Gastrocnemius medialis (tissue), 4 donors: ENCODE measurements around the gene SIDT1. TPM values are rescaled to one million over a fixed set of nuclear protein-coding genes. Genes with fewer than 3 reads are reported as not detected.

Experiments
- ATAC-seq, 2 donors: fragments of 150-250 bp; one replicate each; pipeline ENCODE4 v1.9.1; 2016
- DNase-seq, 2 donors: peaks; one replicate each; pipeline ENCODE4 v3.0.0-alpha.2; 2019
- H3K27ac ChIP-seq, 4 donors: fragments of 200-600 bp; sonication (generic); 1 replicate in 1 of 4; 2 replicates in 3 of 4; pipeline ENCODE4 v1.5.1; 2016 to 2018; ENCODE audit warnings: mild to moderate bottlenecking in 2 of 4, moderate library complexity in 1 of 4
- H3K27me3 ChIP-seq, 3 donors: fragments of 200-600 bp; sonication (generic) in 2 of 3; 1 replicate in 1 of 3; 2 replicates in 2 of 3; pipeline versions ENCODE4 v1.5.1 to v1.6.0; 2016 to 2019; ENCODE audit warnings: mild to moderate bottlenecking in 1 of 3, moderate library complexity in 1 of 3
- H3K36me3 ChIP-seq, 2 donors: fragments of 200-600 bp; sonication (generic) in 1 of 2; one replicate each; pipeline ENCODE4 v1.5.1; 2017 to 2018
- H3K4me1 ChIP-seq, 2 donors: fragments of 200-600 bp; sonication (generic) in 1 of 2; one replicate each; pipeline ENCODE4 v1.5.1; 2016 to 2017; ENCODE audit warnings: mild to moderate bottlenecking in 2 of 2
- H3K4me3 ChIP-seq, 4 donors: fragments of 200-600 bp; sonication (generic) in 3 of 4; 1 replicate in 1 of 4; 2 replicates in 3 of 4; pipeline ENCODE4 v1.5.1; 2016 to 2019; ENCODE audit warnings: mild to moderate bottlenecking in 2 of 4
- H3K9me3 ChIP-seq, 3 donors: fragments of 200-600 bp; sonication (generic) in 2 of 3; 1 replicate in 1 of 3; 2 replicates in 2 of 3; pipeline ENCODE4 v1.5.1; 2016 to 2019
- POLR2A ChIP-seq, 2 donors: fragments of 450-650 bp; IDR thresholded peaks; one replicate each; pipeline ENCODE4 v1.6.1; 2017; ENCODE audit warnings: antibody characterized with exemption in 2 of 2, mild to moderate bottlenecking in 2 of 2, moderate library complexity in 2 of 2
- in situ Hi-C, 4 donors: fragments of 200-750 bp; cut with MboI; loops; one replicate each; pipeline versions ENCODE4 v1.15.0 to v1.8.0; 2017; ENCODE audit warnings: low sequenced_read_pairs in 4 of 4
- intact Hi-C: fragments of 100-400 bp; cut with DNase I; formaldehyde crosslinking; loops from one replicate; pipeline ENCODE4 v1.15.1; 2023; ENCODE audit warnings: low total_unique reads
- total RNA-seq, 4 donors: library from RNA; depleted of rRNA; stranded (reverse); fragments of >200 nt; gene quantifications; one replicate each; pipeline versions ENCODE4 v1.1.0 to v1.2.3, GENCODE V29; 2016
- TF ChIP-seq, protein P1 (sequence below), 5 experiments: fragments of 450-650 bp in 3 of 5; fragments of 200-600 bp in 2 of 5; sonication (generic) in 2 of 5; IDR thresholded peaks in 4 of 5; conservative IDR thresholded peaks in 1 of 5; 1 replicate in 4 of 5; 2 replicates in 1 of 5; pipeline ENCODE4 v1.5.1; 2016 to 2019; ENCODE audit warnings: antibody characterized with exemption in 5 of 5, mild to moderate bottlenecking in 3 of 5, moderate library complexity in 3 of 5

Gene SIDT1
- total RNA-seq, 4 donors from 2014 or later = 0.13 to 0.87 (median 0.19) TPM; not detected in 1

DNA sequence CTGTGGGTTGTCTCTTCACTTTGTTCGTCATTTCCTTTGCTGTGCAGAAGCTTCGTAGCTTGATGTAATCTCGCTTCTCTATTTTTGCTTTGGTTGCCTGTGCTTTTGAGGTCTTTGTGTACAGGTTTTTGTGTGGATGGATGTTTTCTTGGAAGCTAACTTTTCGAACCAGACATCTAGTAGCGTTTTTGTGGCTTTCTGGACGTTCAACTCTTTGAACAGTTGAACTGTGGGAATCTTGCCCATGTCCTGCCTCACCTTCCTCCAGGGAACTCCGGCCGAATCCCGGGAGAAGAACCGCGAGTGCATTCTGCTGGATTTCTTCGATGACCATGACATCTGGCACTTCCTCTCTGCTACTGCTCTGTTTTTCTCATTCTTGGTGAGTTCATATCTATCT, 93.5 kb downstream of the SIDT1 start:
- DNase-seq = no peak
- no peak overlapping the region for H3K27ac ChIP-seq

DNA sequence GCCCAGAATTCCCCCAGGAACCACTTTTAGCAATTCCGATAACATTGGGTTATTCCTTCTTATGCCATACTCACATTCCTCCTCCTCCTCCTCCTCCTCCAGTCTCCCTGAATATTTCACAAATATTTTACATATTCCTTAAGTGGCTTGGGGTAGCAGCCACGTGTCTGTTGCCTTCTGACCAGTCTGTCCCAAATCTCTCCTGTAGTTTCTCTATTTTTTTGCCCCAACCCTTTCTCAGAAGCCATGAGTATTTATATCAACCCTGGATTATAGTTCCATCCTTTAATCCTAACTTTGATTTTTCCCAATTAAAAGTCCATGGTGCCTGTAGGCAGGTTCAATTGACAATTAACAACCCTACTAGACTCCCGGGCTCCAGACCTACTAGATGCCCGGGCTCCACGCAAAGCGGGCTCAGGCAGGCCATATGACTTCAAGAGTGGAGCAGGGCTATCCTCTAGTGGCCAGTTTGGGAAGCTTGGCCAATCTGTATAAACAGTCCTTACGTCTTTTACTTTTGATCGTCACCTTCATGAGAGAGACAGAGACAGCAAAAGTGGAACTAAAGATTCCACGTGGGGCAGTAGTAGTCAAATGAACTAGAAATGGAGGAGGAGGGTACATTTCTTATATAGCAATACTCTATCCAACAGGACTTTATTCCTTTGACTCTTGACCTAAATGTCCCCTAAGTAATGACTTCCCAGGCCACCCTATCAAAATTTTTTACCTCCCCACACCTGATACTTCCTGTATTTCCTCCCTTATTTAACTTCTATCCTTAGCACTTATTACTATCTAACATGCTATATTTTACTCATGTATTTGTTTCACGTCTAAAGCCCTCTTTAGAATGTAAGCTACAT, 94.4 kb downstream of the SIDT1 start:
- TF ChIP-seq, protein P1, sequence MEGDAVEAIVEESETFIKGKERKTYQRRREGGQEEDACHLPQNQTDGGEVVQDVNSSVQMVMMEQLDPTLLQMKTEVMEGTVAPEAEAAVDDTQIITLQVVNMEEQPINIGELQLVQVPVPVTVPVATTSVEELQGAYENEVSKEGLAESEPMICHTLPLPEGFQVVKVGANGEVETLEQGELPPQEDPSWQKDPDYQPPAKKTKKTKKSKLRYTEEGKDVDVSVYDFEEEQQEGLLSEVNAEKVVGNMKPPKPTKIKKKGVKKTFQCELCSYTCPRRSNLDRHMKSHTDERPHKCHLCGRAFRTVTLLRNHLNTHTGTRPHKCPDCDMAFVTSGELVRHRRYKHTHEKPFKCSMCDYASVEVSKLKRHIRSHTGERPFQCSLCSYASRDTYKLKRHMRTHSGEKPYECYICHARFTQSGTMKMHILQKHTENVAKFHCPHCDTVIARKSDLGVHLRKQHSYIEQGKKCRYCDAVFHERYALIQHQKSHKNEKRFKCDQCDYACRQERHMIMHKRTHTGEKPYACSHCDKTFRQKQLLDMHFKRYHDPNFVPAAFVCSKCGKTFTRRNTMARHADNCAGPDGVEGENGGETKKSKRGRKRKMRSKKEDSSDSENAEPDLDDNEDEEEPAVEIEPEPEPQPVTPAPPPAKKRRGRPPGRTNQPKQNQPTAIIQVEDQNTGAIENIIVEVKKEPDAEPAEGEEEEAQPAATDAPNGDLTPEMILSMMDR (IDR thresholded peaks at IDR 0.05 in 4 of 5, conservative IDR thresholded peaks at IDR 0.05 in 1 of 5) = peak; percentile 79 to 97 (median 89)
- TF ChIP-seq POLR2A (IDR thresholded peaks at IDR 0.05) = no peak
- Histone ChIP-seq H3K4me1 (peaks cover 34 to 51% of the 10 kb centered on the region in 2 donors), H3K9me3 (no peaks in the 10 kb centered on the region), H3K4me3 (peak overlapping the region in 3 of 4 donors; percentile 2 to 16 (median 9)), H3K27ac (peak overlapping the region; percentile 59 to 65 (median 61)), H3K27me3 (no peaks in the 10 kb centered on the region), H3K36me3 (no peaks in the 10 kb centered on the region)
- in situ Hi-C loops = loop anchor here in 2 of 4 donors (5.0 kb wide), 2 partner anchors 124 to 134 kb away; no protein-coding TSS in a partner anchor
- intact Hi-C loops = loop anchor here (1.0 to 5.0 kb wide), 4 partner anchors 71 to 574 kb away; partner anchors contain the start of gene USF3
- DNase-seq (peak; percentile 38 to 64), ATAC-seq (peak; percentile 72 to 76)

More for the DNA sequence above, 93.5 kb downstream of the SIDT1 start:
- intact Hi-C loops = loop anchor here (1.0 to 5.0 kb wide), 4 partner anchors 71 to 574 kb away; partner anchors contain the start of gene USF3
- Histone ChIP-seq H3K4me1 (peaks cover 34 to 45% of the 10 kb centered on the region in 2 donors), H3K36me3 (no peaks in the 10 kb centered on the region), H3K4me3 (peak overlapping the region in 1 of 4 donors; percentile 4), H3K27me3 (no peaks in the 10 kb centered on the region), H3K9me3 (no peaks in the 10 kb centered on the region)
- in situ Hi-C loops = loop anchor here in 2 of 4 donors (5.0 kb wide), 2 partner anchors 124 to 134 kb away; no protein-coding TSS in a partner anchor
- no peak for ATAC-seq
- no peak for TF ChIP-seq POLR2A (IDR thresholded peaks at IDR 0.05)

DNA sequence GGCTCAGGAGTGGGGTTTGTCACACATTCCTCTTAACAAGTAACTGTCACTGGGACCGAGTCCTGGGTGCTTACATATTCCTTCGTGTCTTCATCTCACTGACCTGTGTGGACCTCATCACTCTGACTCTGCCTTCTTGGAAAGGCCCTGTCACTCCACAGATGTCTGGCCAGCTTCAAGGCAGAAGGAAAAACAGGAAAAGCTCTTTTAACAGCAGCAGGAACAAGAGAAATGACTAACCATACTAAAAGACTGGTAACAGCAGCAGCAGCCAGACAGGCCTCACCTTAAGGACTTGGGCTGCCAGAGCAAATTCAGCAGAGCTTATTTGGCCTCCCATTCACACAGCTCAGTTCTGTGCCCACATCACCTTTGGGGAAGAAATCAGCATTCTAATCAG, 96.0 kb downstream of the SIDT1 start:
- Histone ChIP-seq H3K27me3 (no peaks in the 10 kb centered on the region), H3K27ac (peak overlapping the region in 2 of 4 donors; percentile 82 to 90), H3K9me3 (no peaks in the 10 kb centered on the region), H3K4me3 (no peak overlapping the region), H3K36me3 (no peaks in the 10 kb centered on the region), H3K4me1 (peaks cover 34 to 51% of the 10 kb centered on the region in 2 donors)
- no peak for DNase-seq
- TF ChIP-seq, protein P1 (IDR thresholded peaks at IDR 0.05 in 4 of 5, conservative IDR thresholded peaks at IDR 0.05 in 1 of 5) = no peak
- no peak for TF ChIP-seq POLR2A (IDR thresholded peaks at IDR 0.05)
- intact Hi-C loops = loop anchor here (5.0 kb wide), 3 partner anchors 69 to 576 kb away; partner anchors contain the start of gene USF3
- no peak for ATAC-seq
- in situ Hi-C loops = loop anchor here in 2 of 4 donors (5.0 kb wide), 2 partner anchors 126 to 136 kb away; no protein-coding TSS in a partner anchor

DNA sequence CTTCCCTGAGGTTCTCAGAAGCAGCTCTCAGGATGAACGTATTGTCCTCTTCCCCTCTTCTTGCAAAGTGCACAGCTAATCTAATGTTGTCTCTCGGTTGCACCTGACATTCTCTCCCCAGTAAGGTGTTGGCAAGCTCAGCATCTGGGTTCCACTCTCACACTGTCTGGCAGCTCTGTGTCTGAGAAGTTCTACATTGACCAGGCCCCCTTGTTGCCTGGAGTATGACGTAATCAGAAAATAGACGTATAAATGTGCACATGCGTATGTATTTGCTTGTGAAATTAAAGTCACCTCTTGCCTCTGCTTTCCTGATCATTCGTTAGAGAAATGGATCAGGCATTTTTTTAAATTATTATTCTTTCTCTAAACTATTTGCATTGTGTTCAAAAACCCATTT, 96.4 kb downstream of the SIDT1 start:
- Histone ChIP-seq H3K4me1 (peaks cover 34 to 51% of the 10 kb centered on the region in 2 donors), H3K4me3 (no peak overlapping the region), H3K9me3 (no peaks in the 10 kb centered on the region), H3K36me3 (no peaks in the 10 kb centered on the region), H3K27me3 (no peaks in the 10 kb centered on the region), H3K27ac (peak overlapping the region in 2 of 4 donors; percentile 82 to 90)
- in situ Hi-C loops (loop anchor here in 2 of 4 donors (5.0 kb wide), 2 partner anchors 126 to 136 kb away; no protein-coding TSS in a partner anchor), intact Hi-C loops (loop anchor here (5.0 kb wide), 3 partner anchors 69 to 576 kb away; partner anchors contain the start of gene USF3)
- TF ChIP-seq, protein P1 (IDR thresholded peaks at IDR 0.05 in 4 of 5, conservative IDR thresholded peaks at IDR 0.05 in 1 of 5) = no peak
- no peak for TF ChIP-seq POLR2A (IDR thresholded peaks at IDR 0.05)
- DNase-seq (no peak), ATAC-seq (no peak)
